Activated CD8-positive, alpha-beta memory T cell treated with anti-CD3 and anti-CD28 coated beads, Interleukin-2, amount 50 U/mL, for 4 hours (primary cell): ENCODE measurements around the gene PIGT.
A peak's percentile ranks its signal among the peaks of the same experiment; 100 is the strongest.

Experiments
- DNase-seq: peaks from one replicate; pipeline ENCODE4 v3.0.0-alpha.2; 2020

Gene PIGT

DNA sequence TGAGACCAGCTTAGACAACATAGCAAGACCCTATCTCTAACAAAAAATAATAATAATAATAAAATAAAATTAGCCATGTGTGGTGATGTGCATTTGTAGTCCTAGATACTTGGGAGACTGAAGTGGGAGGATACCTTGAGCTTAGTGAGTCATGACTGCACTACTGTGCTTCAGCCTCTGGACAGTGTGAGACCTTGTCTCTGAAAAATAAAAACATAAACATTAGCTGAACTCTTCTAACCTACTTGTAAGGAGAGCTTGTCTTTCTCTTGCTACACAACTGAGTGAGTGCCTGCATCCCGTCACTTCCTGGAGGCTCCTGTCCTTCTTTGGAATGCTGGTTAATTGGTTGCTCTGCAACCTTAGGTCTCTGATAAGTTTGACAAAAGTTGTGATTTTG is 13.0 kb upstream of the PIGT start:
- no peak for DNase-seq

DNA sequence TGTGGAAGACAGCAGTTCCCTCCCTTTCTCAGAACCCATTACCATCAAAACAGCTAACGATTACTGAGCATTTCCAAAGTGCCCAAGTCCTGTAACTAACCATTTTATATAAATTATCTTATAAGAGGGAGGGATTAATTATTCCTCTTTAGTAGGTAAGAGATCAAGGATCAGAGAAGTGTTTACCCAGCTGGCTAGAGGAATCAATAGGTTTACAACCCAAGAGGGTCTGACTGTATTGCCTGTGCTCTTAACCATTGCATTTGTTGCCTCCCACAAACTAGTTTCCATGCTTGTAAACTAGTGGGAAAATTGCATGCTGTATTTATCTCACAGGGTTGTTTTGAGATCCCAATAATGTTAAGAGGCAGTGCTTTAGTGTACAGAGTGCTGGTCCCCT is 11.5 kb upstream of the PIGT start:
- DNase-seq: no peak

DNA sequence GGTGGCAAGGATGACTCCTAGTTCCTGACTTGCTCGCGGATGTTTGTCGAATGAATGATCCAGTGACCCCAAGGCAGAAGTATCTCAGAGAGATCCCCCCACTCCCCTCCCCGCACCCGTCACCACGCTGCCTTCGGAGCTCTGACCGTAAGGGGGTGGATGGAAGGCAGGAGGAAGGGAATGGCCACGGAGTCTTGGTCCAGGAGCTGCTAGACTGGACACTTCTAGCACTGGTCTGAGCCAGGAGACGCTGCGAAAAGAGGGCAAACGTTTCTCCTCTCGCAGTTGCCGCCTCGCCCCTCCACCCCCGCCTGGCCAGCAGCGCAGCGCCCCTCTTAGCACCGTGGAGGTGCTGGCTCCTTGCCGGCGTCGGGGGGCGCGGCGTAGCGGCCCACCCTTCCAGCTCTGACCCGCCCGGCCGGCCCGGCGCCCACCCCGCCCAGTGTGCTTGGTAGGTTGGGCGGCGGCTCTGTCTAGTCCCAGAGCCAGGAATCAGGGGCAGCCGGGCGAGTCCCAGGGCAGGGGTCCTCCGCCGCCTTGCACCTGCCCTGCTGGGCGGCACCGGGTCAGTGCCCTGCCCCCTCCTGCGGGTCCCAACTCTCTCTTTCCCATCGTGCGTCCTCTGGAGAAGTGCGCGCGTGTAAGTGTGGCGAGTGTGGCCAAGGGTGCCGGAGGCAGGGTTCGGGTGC is 10.2 kb upstream of the PIGT start:
- DNase-seq: peak; percentile 28

- peak; percentile 69 for DNase-seq
Measured at GRCh38 chr20:45406260-45407066, 9.5 kb upstream of the PIGT start.

DNA sequence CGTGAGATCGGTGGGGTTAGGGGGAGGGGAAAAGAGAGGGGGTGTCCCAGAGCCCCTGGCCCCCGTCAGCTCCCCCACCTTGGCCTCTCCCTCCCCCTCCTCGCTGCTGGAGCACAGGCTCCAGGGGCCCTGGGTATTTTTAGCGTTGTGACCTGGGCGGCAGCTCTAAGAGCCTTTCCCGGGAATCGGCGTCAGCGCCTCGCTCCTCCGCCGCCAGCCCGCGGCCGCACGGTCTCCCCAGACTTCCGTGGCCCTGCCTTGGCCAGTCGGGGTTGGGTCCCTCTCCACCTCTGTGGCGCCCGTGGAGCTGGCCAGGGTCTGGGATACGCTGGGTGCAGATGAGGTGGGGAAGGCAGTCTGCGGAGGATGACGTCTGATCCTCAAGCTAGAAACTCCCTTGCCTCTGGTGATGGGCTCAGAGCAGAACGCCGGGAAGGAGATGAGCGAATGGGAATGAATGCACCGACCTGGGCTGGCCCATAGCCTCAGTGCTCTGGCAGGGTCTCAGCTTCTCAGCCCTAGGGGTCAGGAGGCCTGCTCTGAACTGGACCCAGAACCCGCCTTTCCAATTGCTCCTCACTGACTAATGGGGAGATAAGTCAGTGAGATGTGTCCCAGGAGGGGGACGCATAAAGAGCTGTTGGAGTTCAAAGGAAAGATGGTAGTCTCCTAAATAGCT is 8.7 kb upstream of the PIGT start:
- no peak for DNase-seq

- peak; percentile 39 for DNase-seq
Measured at GRCh38 chr20:45407783-45408645, 7.9 kb upstream of the PIGT start, which contains the start of gene DBNDD2. TSS of gene DBNDD2 (plus strand) at chr20:45408289. CDS start at chr20:45408468, 179 bp downstream.

- DNase-seq: no peak
Measured at GRCh38 chr20:45408646-45409213, 7.2 kb upstream of the PIGT start.

DNA sequence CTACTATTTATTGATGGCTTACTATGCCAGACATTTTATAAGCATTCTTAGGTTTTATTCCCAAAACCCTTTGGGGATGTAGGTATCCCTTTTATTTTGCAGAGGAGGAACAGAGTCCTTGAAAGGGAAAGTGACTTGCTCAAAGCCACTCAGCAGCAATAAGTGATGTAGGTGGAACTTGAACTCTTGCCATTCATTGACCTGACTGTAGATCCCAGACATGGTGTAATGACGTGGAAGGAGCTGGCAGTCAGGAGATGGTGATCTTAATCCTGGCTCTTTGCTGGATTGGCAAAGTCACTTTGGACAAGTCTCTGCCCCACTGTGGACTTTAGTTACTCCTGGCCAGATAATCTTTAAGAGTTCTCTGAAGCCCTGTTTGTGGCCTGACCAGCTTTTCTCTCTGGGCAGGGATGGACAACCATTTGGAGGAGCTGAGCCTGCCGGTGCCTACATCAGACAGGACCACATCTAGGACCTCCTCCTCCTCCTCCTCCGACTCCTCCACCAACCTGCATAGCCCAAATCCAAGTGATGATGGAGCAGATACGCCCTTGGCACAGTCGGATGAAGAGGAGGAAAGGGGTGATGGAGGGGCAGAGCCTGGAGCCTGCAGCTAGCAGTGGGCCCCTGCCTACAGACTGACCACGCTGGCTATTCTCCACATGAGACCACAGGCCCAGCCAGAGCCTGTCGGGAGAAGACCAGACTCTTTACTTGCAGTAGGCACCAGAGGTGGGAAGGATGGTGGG is 6.2 kb upstream of the PIGT start:
- no peak for DNase-seq

DNA sequence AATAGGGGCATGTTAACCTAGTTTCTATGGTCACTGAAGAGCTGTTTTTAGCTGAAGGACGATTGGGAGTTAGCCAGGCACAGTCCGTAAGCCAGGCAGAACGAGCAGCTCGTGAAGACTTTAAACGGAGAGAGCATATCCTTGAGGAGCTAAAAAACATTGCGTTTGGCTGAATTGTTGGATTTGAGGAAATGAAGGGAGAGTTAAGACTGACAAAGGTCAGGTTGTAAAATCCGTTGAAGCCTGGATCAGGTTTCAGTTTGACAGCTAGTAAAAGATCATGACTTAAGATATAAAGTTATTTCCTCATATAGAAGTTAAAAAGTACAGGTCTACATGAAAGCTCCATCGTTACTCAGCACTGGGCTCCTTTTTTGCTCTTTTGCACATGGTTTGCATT is 5.1 kb upstream of the PIGT start:
- DNase-seq: no peak

- no peak for DNase-seq
Measured at GRCh38 chr20:45412653-45413052, 3.3 kb upstream of the PIGT start.

DNA sequence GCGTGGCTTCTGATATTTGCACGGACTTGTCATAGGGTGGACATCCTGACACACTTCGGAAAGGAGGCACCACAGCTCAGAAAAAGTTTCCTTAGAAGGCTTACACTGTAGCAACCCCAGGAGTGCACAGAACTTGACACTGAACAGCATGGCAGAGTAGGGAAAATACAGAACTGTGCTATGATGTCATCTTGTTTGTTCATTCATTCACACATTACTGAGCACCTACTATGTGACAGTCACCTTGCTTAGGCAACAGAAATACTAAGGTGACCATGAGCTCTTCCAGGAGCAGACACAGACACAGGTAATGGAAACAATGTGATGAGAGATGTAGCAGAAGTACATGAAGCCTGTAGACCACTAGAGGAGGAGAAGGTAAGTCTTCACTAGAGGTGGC is 2.5 kb upstream of the PIGT start:
- no peak for DNase-seq

GRCh38 chr20:45416917-45417316 is 976 bp downstream of the PIGT start:
- no peak for DNase-seq

- DNase-seq: no peak
Measured at GRCh38 chr20:45419188-45420091, 3.5 kb downstream of the PIGT start.

GRCh38 chr20:45420125-45420524 is 4.2 kb downstream of the PIGT start:
- DNase-seq: no peak

DNA sequence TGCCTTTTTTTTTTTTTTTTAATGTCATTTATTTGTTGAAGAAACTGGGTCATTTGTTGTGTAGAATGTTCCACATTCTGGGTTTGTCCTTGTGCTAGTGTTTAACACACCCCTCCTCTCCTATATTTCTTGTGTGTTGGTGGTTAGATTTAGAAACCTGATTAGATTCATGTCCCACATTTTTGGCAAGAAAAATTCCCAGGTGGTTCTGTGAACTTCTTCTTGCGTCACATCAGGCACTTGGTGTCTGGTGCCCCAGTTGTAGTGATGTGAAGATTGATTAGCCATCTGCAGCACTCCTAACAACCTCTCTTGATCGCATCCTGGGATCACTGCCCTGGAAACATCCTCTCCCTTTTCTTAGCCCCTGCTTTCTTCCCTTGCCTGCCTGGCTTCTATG is 7.8 kb downstream of the PIGT start:
- DNase-seq: no peak

GRCh38 chr20:45425561-45425960 is 9.6 kb downstream of the PIGT start:
- no peak for DNase-seq

DNA sequence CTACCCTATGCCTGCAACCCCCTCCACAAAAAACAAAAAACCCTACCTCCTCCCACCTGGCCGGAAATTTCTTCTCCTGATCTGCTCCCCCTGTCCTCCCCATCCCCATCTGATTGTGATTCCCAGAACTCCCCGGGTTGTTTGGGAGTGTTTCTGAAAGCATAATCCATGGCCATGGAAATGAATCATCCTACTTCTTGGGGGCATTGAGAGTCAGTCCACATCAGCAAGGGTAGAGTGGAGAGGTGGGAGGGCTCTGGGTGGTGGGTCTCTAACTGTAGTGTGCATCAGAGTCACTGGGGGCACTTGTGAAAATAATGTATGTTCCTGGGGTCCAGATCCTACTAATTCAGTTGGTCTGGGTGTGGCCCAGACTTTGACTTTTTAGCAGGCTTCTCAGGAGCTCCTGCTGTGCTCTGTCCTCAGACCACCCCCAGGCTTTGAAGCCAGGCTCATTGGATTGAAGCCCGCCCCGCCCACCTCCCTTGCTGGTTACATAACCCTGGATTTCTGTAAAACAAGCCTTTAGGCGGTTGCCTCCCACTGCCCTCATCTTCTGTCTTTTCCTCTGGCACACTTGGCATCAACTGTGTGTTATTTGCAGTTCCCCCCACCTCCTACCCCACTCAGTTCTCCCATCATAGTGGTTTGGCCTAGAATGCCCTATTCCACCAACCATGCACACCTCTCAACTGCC is 10.5 kb downstream of the PIGT start:
- no peak for DNase-seq

DNA sequence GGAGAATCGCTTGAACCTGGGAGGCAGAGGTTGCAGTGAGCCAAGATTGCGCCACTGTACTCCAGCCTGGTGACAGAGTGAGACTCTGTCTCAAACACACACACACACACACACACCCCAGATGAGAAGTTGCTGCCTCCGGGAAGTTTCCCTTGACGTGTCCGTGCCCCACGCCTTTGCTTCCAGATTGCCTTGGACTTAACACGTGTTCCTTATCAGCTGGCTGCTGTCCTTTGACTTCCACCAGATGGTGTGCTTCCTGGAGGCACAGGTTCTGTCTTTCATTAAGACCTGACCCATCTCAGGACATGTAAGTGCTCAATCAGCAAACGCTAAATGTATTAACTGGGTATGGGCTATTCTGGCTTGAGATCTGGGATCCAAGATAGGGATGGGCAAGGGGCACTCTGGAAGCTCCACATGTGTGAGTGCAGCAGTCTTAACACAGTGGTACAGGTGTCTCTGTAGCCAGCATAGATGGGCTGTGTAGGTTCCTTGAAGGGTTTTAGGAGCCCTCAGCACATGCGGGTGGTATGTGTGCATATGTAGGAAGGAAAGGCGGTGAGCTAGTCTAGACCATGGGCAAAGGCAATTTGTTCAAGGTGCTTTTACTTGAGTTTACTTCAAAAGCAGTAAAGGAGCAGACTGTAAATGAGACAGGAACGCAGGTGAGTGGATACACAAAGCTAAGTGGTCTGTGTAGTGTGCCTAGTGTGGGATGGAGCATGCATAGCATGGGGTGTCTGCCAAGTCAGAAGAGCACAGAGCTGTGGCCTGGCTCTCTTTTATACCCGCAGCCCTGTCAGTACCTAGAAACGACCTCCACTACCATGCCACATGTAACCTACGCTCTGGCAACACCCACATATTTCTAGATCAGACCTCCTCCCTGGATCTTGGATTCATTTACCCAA is 11.6 kb downstream of the PIGT start:
- no peak for DNase-seq

- DNase-seq: no peak
Measured at GRCh38 chr20:45429618-45430017, 13.7 kb downstream of the PIGT start.
